ENCODE results near the gene LGALS3BP. TPM values are rescaled to one million over a fixed set of nuclear protein-coding genes. Genes with fewer than 3 reads are reported as not detected.

Gene LGALS3BP
- total and polyA plus RNA-seq, 2 of the 13 experiments (the other 11 are each of a cell fraction or from before 2014, with no cell fraction given): 137 to 332 TPM

DNA sequence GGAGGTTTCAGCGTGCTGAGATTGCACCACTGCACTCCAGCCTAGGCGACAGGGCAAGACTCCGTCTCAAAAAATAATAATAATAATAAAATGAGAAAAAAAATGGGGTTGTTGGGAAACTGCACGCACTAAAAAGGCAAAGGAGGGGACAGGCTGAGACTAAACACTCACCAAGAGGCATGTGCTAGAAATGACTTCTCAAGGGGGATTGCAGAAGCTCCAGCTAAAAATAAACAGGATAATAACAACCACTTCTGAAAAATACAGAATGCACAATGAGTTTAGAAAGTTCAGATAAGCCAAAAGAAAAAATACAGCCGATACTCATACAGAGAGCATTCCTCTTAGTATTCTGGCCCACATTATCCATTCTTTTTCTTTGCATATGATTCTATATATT lies 39.5 kb downstream of the LGALS3BP start:
- WGBS (ENCODE audit: low lambda C conversion rate): 62% methylated on average over 5 of the region's 5 CpGs
- intact Hi-C loops (cut with micrococcal nuclease; ENCODE audit: unreplicated experiment): no loop called here
- CTCF ChIA-PET (ENCODE audit: low intra/inter-chr PET ratio, low total read pairs): no interaction called here

More for the DNA sequence above, 39.5 kb downstream of the LGALS3BP start:
- H3K27me3 ChIP-seq (ENCODE audit: control insufficient read depth in 1 of 2, insufficient read depth in 2 of 2, low read length in 2 of 2): peaks cover 2 to 34% of the 10 kb centered on the region in 2 experiments
- H3K4me3 ChIP-seq (replicated peaks in 1 of 3; ENCODE audit: insufficient read depth in 1 of 3, low read depth in 2 of 3, low read length in 3 of 3): no peak overlapping the region
- POLR2A ChIA-PET: interaction anchor here (1.0 to 1.1 kb wide), 2 partner anchors 12 to 40 kb away, joined by 3 read pairs; partner anchors contain the start of gene LGALS3BP
- H4K20me1 ChIP-seq (ENCODE audit: insufficient read depth, low read length): no peaks in the 10 kb centered on the region
- no peak overlapping the region for H3K27ac ChIP-seq (ENCODE audit: extremely low read length, insufficient read depth, low read length)
- no peak overlapping the region for H2AFZ ChIP-seq (ENCODE audit: low read length)
- no peaks in the 10 kb centered on the region for H3K36me3 ChIP-seq (replicated peaks in 1 of 2; ENCODE audit: control insufficient read depth in 1 of 2, insufficient read depth in 2 of 2, low read length in 2 of 2)
- no peak overlapping the region for H3K4me2 ChIP-seq (ENCODE audit: low read depth, low read length)
- DNase-seq (ENCODE audit: low spot score) (no peak), FAIRE-seq (no peak), ATAC-seq (no peak)
- no peak overlapping the region for H3K9ac ChIP-seq (ENCODE audit: insufficient read depth, low read depth, low read length)
- H3K79me2 ChIP-seq (ENCODE audit: insufficient read depth, low read length): no peaks in the 10 kb centered on the region
- in situ Hi-C loops (cut with HindIII; ENCODE audit: extremely low pct_ligation_motif_present, low pct_unique_long_range_greater_than_20kb): no loop called here
- H3K4me1 ChIP-seq (ENCODE audit: insufficient read depth, low read length): 0 out of 2 replicates have a peak, but pooled peaks cover 5% of the 10 kb centered on the region
- BruUV-seq (replicated peaks): no TSS peak
- no peaks in the 10 kb centered on the region for H3K9me3 ChIP-seq (ENCODE audit: low read length)
- TF ChIP-seq ARNTL (CRISPR knock-in tag; IDR thresholded peaks at IDR 0.05) (no peak), XRCC5 (optimal IDR thresholded peaks at IDR 0.05; ENCODE audit: low read length) (no peak), FOXA3 (CRISPR knock-in tag; IDR thresholded peaks at IDR 0.05) (no peak), ZNF20 (CRISPR knock-in tag; IDR thresholded peaks at IDR 0.05) (no peak), ZNF124 (CRISPR knock-in tag; IDR thresholded peaks at IDR 0.05) (no peak), RFX3 (CRISPR knock-in tag; IDR thresholded peaks at IDR 0.05) (no peak), ZNF780A (CRISPR knock-in tag; IDR thresholded peaks at IDR 0.05) (no peak), KLF13 (CRISPR knock-in tag; IDR thresholded peaks at IDR 0.05) (no peak)
- TF ChIP-seq, protein P1, sequence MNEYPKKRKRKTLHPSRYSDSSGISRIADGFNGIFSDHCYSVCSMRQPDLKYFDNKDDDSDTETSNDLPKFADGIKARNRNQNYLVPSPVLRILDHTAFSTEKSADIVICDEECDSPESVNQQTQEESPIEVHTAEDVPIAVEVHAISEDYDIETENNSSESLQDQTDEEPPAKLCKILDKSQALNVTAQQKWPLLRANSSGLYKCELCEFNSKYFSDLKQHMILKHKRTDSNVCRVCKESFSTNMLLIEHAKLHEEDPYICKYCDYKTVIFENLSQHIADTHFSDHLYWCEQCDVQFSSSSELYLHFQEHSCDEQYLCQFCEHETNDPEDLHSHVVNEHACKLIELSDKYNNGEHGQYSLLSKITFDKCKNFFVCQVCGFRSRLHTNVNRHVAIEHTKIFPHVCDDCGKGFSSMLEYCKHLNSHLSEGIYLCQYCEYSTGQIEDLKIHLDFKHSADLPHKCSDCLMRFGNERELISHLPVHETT (CRISPR knock-in tag; conservative IDR thresholded peaks at IDR 0.05): no peak
- TF ChIP-seq, protein P2, sequence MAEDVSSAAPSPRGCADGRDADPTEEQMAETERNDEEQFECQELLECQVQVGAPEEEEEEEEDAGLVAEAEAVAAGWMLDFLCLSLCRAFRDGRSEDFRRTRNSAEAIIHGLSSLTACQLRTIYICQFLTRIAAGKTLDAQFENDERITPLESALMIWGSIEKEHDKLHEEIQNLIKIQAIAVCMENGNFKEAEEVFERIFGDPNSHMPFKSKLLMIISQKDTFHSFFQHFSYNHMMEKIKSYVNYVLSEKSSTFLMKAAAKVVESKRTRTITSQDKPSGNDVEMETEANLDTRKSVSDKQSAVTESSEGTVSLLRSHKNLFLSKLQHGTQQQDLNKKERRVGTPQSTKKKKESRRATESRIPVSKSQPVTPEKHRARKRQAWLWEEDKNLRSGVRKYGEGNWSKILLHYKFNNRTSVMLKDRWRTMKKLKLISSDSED (CRISPR knock-in tag; IDR thresholded peaks at IDR 0.05): no peak
- TF ChIP-seq, protein P3, sequence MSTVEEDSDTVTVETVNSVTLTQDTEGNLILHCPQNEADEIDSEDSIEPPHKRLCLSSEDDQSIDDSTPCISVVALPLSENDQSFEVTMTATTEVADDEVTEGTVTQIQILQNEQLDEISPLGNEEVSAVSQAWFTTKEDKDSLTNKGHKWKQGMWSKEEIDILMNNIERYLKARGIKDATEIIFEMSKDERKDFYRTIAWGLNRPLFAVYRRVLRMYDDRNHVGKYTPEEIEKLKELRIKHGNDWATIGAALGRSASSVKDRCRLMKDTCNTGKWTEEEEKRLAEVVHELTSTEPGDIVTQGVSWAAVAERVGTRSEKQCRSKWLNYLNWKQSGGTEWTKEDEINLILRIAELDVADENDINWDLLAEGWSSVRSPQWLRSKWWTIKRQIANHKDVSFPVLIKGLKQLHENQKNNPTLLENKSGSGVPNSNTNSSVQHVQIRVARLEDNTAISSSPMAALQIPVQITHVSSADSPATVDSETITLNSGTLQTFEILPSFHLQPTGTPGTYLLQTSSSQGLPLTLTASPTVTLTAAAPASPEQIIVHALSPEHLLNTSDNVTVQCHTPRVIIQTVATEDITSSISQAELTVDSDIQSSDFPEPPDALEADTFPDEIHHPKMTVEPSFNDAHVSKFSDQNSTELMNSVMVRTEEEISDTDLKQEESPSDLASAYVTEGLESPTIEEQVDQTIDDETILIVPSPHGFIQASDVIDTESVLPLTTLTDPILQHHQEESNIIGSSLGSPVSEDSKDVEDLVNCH (CRISPR knock-in tag; IDR thresholded peaks at IDR 0.05): no peak
- TF ChIP-seq, protein P4, sequence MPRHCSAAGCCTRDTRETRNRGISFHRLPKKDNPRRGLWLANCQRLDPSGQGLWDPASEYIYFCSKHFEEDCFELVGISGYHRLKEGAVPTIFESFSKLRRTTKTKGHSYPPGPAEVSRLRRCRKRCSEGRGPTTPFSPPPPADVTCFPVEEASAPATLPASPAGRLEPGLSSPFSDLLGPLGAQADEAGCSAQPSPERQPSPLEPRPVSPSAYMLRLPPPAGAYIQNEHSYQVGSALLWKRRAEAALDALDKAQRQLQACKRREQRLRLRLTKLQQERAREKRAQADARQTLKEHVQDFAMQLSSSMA (CRISPR knock-in tag; IDR thresholded peaks at IDR 0.05): no peak
- TF ChIP-seq, protein P5, sequence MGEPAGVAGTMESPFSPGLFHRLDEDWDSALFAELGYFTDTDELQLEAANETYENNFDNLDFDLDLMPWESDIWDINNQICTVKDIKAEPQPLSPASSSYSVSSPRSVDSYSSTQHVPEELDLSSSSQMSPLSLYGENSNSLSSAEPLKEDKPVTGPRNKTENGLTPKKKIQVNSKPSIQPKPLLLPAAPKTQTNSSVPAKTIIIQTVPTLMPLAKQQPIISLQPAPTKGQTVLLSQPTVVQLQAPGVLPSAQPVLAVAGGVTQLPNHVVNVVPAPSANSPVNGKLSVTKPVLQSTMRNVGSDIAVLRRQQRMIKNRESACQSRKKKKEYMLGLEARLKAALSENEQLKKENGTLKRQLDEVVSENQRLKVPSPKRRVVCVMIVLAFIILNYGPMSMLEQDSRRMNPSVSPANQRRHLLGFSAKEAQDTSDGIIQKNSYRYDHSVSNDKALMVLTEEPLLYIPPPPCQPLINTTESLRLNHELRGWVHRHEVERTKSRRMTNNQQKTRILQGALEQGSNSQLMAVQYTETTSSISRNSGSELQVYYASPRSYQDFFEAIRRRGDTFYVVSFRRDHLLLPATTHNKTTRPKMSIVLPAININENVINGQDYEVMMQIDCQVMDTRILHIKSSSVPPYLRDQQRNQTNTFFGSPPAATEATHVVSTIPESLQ (CRISPR knock-in tag; conservative IDR thresholded peaks at IDR 0.05): no peak

All from HepG2 (cell line).